Measurements from ENCODE around the gene DUSP22.
A peak's percentile ranks its signal among the peaks of the same experiment; 100 is the strongest.

Gene DUSP22

GRCh38 chr6:291204-291696 lies 1.0 kb upstream of the DUSP22 start:
- peak overlapping the region; percentile 54 for H3K4me3 ChIP-seq (replicated peaks; ENCODE audit: low read depth, low read length)
- TF ChIP-seq CTCF (IDR thresholded peaks at IDR 0.05; ENCODE audit: low read depth, low read length, missing control alignments) = no peak
- DNase-seq (ENCODE audit: extremely low read depth, low read depth) = no peak

DNA sequence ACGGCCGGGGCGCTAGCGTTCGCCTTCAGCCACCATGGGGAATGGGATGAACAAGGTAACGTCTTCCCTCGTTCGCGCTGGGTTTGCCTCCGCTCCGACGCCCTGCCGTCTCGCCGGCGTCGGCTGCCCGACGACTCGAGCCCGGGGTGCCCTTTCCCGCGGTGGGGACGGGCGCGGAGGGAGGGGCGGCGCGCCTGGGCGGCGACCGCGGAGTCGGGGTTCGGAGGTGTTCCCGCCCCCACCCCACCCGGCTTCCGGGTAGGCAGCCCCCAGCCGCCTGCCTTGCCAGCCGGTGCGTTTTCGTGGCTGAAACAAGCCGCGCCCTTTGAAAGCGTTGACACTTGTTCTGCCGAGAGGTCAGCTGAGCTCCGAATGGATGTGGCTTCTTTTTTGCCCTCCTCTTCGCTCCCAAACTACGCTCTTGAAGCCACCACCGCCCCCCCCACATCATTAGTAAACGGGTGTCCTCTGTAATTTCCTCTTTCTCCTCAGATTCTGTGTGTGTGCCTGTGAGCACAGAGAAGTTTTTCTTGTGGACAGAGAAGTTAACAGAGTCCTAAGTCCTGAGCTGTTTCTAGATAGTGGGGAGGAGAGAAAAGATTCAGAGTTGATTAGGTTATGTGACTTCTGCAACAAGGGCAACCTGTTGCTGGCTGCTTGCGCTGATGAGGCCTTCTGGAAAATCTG lies 362 bp downstream of the DUSP22 start:
- no peak for TF ChIP-seq CTCF (IDR thresholded peaks at IDR 0.05; ENCODE audit: low read depth, low read length, missing control alignments)
- peak overlapping the region; percentile 54 for H3K4me3 ChIP-seq (replicated peaks; ENCODE audit: low read depth, low read length)
- no peak for DNase-seq (ENCODE audit: extremely low read depth, low read depth)

DNA sequence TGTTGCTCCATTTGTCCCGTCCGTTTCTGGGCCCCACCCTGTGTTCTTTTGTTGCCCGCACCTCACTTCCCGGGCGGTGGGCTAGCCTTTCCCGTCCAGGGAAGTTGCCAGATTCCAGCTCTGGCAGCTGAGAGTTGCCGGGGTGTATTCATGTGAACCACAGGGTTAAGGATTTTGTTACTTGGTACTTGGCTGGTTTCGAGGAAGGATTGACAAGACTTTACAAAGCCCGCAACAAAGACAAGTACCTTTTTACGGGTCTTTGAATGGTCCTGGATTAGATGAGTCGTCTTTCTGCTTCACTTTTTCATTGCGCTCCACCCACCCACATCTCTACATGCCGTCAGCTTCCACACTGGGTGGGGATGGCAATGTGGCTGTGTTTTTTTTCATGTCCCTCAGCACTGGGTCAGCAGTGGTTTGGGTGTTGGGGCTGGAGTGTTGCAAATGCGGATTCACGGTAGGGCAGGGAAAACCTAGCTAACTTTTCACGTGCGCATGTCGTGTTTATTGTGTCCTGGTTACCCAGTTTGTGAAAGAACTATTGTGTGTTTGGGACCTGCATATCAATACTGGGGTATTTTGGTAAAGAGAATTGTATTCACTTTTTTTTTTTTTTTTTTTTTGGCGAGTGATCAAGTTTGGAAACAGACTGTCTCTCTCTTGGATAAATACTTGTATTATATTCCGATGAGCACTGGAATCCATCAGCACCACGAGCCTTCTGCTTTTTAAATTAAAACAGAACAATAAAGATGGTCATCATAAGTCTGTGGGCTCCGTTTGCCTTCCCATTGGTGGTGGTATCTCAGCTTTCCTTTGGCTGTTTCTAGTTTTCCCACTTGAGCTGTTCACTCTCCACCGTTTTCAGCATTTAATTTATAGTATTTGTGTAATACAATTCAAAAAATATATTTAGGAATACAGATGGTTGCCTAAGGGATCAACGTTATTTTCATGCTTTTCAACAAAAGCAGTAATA lies 1.2 kb downstream of the DUSP22 start:
- H3K4me3 ChIP-seq (replicated peaks; ENCODE audit: low read depth, low read length) = peak overlapping the region; percentile 54
- no peak for TF ChIP-seq CTCF (IDR thresholded peaks at IDR 0.05; ENCODE audit: low read depth, low read length, missing control alignments)
- no peak for DNase-seq (ENCODE audit: extremely low read depth, low read depth)

DNA sequence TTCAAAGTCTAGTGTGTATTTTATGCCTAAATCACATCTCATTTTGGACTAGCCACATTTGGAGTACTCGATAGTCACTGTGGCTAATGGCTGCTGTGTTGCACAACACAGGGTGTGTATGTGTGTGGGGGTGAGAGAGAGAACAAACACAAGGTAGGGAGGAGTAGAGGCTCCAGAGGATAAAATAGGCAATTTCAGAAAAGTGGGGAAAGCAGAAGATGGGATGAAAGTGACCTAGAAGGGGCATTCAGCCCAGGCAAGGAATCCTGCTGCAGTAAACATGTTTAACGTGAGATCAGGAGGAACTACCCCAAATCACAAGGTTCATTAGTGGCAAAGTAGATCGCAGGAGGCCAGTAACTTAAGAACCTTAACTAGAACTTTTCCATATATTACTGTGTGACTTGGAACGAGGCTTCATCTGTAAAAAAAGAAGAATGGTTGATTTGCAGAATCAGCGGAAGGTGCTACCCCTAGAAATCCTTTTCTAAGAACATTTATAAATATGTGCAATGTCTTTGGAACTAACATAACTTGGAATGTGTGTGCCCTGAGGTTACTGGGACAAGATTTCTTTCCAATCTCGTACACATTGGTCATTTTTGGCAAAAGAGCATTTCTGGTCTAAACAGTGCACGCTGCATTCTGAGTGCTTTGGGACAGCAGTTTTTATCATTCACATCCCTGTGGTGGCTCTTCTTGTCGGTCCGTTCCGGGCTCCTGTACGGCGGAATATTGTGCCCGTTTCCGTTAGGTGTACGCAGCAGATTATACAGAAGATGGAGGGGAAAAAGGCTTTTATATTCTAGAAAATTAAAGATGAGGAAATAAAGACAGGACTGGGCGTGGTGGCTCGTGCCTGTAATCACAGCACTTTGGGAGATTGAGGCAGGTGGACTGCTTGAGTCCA lies 2.6 kb downstream of the DUSP22 start:
- TF ChIP-seq CTCF (IDR thresholded peaks at IDR 0.05; ENCODE audit: low read depth, low read length, missing control alignments) = no peak
- DNase-seq (ENCODE audit: extremely low read depth, low read depth) = no peak
- H3K4me3 ChIP-seq (replicated peaks; ENCODE audit: low read depth, low read length) = no peak overlapping the region

DNA sequence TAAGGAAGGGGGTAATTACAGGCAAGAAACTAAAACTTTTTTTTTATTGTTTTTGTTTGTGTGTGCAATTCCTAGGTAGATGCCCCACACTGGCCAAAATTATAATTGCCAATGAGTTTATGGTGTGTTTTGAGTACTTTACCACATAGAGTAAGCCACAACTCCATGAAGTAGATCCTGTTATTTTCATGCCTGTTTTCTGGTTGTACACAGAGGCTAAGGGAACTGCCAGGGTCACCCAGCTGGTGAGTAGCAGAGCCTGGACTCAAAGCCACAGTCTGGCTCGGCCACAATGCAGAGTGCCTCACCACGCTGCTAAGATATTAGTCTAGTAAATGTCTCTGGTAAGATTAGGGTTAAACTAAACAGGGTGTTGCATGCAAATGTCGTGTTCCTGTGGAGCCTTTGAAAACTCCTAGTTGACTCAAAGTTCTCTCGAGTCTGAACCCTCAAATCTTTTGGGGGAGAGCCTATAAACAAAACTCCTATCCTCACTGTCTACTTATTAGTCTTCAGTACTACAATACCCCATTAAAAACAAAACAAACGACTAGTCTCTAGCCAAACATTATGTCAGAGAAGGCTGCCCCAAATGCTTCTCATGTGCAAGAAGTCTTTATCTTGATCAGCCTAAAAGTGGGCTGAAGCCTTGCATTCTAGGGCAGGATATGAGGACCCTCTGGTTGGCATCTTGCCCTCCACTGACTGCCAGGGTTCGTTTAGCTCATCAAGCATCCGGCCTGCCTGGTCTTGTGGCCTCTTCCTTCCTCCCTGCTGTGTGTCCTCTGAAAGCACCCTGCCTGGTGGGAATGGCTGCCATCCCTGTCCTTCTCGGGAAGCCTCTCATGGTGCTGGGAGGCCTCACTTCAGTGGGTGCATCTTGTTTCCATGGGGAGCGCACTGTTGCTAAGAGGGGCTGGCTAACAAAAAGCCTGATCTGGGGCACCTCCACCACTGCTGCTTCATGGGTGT lies 4.2 kb downstream of the DUSP22 start:
- H3K4me3 ChIP-seq (replicated peaks; ENCODE audit: low read depth, low read length) = no peak overlapping the region

More for the DNA sequence above, 4.2 kb downstream of the DUSP22 start:
- DNase-seq (ENCODE audit: extremely low read depth, low read depth) = no peak
- no peak for TF ChIP-seq CTCF (IDR thresholded peaks at IDR 0.05; ENCODE audit: low read depth, low read length, missing control alignments)

All from HFF-Myc (cell line).